SKM-1 treated with dmso at 0.1 percent for 144 hours (cell line): ENCODE data around the gene TMEM170B.
A peak's percentile ranks its signal among the peaks of the same experiment; 100 is the strongest.
"Not testable (repeated sequence)": the region's sequence is repeated elsewhere in the genome, so short reads cannot be mapped to it uniquely, and the experiment has no call there.

Experiments
- DNase-seq: peaks from one replicate; lab custom pipeline; 2025; ENCODE audit not compliant: unreplicated experiment; lab: John Stamatoyannopoulos, UW

Gene TMEM170B

GRCh38 chr6:11527274-11527870, 10.2 kb upstream of the TMEM170B start:
- DNase-seq: no peak

- no peak for DNase-seq
Observed at GRCh38 chr6:11528996-11529395, 8.6 kb upstream of the TMEM170B start.

DNA sequence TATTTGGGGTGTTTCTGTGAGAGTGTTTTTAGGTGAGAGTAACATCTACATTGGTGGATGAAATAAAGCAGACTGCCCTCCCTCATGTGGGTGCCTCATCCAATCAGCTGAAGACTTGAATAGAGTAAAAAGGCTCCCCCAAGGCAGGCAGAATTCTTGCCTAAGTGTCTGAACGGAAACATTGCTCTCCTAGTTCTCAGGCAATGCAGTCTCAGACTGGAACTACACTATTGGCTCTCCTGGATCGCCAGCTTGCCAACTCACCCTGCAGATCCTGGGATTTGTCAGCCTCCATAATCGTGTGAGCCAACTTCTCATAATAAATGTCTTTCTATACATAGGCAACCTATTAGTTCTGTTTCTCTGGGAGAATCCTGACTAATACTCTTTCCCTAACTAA, 5.5 kb upstream of the TMEM170B start:
- DNase-seq: no peak

DNA sequence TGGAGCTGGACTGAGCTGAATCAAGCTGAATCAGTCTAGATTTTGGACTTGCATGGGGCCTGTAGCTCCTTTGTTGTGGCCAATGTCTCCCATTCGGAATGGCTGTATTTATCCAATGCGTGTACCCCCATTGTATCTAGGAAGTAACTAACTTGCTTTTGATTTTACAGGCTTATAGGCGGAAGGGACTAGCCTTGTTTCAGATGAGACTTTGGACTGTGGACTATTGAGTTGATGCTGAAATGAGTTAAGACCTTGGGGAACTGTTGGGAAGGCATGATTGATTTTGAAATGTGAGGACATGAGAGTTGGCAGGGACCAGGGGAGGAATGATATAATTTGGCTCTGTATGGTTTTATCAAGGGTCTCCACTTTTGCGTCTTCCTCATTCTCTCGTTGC, 3.0 kb upstream of the TMEM170B start:
- no peak for DNase-seq

DNA sequence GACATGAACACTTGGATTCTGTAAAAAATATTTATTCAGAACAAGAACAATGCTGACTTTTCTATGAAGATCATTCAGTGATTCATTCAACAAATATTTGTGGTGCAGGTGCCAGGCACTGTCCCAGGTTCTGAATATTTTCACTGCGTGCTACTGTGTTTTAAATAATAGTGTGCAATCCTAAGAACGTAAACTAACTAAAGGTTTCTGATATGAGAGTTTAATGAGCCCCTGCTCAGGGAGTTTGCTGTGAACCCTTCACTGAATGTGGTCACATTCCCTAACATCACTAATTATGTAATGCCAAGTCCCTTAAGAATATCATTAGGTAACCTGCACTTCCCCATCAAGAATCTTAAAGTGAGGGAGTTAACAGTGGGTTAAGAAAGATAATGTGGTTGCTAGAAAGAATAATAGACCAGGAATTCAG, 1.7 kb upstream of the TMEM170B start:
- peak; percentile 81 for DNase-seq

DNA sequence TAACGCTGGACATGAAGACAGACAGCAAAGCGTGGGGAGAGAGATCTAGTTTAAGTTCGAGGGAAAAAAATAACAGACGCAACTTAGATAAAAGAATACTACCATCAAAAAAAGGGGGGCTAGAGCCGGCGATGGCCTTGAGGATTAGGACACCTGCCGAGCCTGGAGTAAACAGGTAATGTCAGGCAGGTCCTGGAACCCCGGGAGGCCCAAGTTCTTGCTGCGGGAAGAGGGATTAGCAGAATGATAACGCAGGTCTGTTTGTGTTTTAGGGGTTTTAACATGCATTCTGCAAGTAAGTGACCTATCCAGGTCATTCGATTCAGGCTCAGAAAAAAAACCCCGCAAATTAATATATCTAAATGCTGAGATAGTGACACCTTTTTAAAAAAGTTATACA, 754 bp upstream of the TMEM170B start:
- DNase-seq: no peak

- DNase-seq: no peak
Observed at GRCh38 chr6:11538052-11538818, 686 bp downstream of the TMEM170B start.

DNA sequence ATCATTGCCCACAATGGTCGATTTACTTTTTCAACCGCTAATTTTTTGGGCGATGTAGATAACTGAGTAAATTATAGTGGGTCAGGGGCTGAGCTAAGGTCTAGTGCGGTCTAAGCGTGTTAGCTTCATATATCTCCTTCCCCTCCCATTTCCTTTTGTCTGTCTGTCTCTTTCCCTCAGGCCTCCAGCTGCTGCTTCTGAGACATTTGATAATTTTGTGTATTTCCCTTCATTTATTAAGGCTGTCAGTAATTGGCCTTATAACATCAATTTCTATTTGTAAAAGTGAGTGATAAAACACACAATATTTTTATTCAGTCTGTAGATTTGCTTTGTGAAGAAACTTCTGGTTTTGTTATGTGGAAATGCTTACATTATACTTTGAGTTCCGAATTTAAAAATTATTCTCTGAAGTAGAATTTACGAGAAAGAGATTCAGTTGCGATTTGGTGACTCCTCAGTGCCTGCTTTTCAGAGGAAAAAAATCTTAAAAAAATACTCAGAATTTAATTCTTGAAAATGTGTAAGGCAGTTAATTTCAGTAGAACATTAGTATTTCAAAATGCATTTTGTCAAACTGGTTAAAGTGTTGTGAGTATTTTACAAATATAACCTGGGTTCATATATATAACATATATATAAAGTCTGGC, 1.4 kb downstream of the TMEM170B start:
- DNase-seq: peak; percentile 38

DNA sequence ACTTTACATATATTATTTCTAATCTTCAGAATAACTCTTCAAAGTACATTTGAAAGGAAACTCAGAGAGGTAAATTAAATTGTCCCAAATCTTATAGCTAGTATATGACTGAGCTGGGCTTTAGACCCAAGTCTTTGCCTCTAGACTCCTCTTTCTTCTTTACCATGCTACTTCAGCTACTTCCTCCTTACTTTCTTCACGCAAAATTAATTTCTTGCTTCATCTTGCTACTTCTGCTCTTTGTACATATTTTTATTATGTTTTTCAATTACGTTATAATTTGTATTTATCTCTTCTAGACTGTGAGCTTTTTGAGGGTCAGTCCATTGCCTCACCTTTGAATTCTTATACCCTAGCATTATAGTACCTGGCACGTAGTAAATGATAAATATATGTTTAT, 5.3 kb downstream of the TMEM170B start:
- DNase-seq: no peak

GRCh38 chr6:11543919-11544518, 6.5 kb downstream of the TMEM170B start:
- DNase-seq: no peak

- DNase-seq: peak; percentile 33
Observed at GRCh38 chr6:11547846-11548245, 10.3 kb downstream of the TMEM170B start.

DNA sequence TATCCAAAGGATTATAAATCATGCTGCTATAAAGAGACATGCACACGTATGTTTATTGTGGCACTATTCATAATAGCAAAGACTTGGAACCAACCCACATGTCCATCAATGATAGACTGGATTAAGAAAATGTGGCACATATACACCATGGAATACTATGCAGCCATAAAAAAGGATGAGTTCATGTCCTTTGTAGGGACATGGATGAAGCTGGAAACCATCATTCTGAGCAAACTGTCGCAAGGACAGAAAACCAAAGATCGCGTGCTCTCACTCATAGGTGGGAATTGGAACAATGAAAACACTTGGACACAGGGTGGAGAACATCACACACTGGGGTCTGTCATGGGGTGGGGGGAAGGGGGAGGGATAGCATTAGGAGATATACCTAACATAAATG, 11.0 kb downstream of the TMEM170B start:
- not testable (repeated sequence) for DNase-seq

- no peak for DNase-seq
Observed at GRCh38 chr6:11551053-11551452, 13.5 kb downstream of the TMEM170B start.

DNA sequence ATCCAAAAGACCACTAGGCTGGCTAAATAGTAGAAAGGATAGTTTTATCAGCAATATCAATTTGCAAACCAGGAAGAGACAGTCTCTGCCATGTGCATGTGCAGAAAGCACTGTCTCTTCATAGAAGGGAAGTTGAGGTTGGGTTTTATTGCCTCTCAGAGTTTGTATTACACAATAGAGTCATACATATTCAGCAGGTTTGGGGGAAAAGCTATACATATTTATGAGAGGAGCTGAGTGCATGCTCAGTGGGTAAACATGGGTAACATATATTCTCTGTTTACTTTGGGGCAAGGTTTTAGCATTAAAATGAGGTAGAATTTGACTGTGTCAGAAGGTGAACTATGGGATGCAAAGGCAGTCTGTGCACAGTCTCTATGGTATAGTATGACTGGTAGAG, 14.9 kb downstream of the TMEM170B start:
- peak; percentile 84 for DNase-seq

DNA sequence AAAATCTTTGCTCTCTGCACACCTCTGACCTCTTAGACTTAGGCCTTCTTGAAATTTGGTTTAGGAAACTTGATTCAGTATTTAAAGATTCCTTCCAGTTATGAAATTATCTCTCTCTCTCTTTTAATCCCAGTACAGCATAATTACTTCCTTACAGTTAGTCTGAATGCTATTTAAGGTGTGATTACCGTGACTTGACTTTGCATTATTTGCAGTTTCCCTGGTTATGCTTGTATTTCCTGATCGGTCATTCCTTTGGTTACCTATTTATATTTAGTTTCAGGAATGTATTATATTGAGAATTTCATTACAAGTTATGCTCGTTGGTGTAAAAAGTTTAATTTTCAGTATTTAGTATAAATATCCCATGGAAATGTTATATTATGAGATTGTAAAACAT, 16.3 kb downstream of the TMEM170B start:
- no peak for DNase-seq

- no peak for DNase-seq
Observed at GRCh38 chr6:11556309-11556708, 18.8 kb downstream of the TMEM170B start.

GRCh38 chr6:11563793-11564192, 26.2 kb downstream of the TMEM170B start:
- no peak for DNase-seq

GRCh38 chr6:11566609-11567008, 29.1 kb downstream of the TMEM170B start:
- DNase-seq: no peak

- DNase-seq: no peak
Observed at GRCh38 chr6:11571073-11571472, 33.5 kb downstream of the TMEM170B start.

DNA sequence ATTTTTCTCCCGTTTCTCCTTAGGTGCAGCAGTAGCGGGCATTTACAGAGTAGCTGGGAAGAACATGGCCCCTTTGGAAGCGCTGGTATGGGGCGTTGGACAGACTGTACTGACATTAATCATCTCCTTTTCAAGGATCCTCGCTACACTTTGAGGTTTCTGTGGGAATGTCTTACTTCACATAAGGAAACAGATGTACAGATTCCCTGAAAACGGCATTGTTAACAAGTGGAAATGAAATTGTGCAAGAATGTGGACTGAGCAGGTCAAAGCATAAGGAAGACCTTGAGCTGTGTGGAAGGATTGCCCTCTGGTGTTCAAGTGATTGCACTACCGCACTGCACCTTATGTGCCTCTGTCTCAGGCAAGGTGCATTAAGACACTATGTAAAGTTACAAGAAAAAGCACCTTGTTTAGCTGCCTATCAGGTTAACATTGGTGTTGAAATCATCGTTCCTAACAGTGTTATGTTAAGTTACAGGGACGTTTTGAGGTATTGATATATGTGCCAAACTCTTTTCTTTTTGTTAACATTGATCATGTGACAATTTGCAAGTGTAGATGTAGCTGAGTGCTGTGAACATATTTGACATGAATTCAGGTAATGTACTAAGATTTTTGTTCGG, 38.0 kb downstream of the TMEM170B start:
- DNase-seq: peak; percentile 85

DNA sequence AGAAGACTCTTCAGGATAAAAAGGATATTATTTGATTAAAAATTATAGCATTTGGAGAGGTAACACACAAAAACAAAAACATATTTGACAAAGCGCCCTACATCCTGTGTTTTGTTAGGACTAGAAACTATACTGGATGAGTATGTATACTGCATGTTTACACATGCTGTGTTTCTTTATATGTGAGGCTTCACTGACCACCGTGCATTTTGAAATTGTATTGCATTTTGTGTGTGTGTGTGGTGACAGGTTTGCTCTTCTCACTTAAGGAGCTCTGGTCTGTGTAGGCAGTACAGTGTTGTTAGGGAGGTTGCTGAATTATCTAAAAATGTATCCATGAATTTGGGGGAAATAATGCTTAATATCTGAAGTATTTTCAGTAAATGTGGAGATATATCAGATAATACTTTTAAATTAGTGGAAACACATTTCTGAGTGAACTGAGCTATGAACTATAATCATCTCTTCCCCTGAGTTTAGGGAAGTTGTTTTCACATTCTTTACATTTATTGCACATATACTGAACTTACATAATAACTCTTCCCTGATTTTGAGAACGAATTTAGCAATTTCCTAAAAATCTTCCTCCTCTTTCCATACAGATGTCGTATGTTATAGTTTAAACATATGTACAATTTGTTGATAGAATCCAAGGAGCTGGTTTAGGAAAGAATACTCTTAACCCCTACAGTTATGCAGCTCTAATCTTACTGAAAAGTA, 43.3 kb downstream of the TMEM170B start:
- DNase-seq: peak; percentile 79
